ENCODE results near the gene DHDH. TPM values are rescaled to one million over a fixed set of nuclear protein-coding genes. Genes with fewer than 3 reads are reported as not detected.
A peak's percentile ranks its signal among the peaks of the same experiment; 100 is the strongest.

The DHDH gene
- total RNA-seq, 5 donors from 2014 or later (not counting 1 experiment from before 2014, with no cell fraction given) = 0.93 to 1.7 (median 1.2) TPM

DNA sequence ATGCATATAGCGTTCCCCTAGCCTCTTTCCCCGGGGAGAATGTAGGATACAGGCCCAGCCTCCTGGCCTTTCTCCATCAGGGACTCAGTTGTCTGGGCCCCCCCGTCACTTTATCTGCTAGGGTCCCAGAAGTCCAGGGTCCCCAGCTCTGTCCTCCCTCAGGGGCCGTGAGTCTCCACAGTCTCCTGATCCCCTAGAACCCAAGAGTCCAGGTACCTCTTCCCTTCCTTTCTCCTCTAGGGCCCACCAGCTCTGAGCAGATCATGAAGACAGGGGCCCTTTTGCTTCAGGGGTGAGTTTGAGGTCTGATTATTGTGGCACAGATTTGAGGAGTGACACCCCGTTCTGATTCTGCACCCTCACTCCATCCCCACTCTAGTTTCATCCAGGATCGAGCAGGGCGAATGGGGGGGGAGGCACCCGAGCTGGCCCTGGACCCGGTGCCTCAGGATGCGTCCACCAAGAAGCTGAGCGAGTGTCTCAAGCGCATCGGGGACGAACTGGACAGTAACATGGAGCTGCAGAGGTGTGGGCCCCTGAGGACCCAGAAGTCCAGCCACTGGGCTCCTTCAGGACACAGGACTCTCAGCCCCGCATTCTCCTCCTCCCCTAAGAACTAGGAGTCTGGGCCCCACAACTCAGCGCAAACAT is 21.9 kb downstream of the DHDH start:
- ChIA-PET CTCF (interaction anchor here in 1 of 2 donors (1.2 to 2.1 kb wide), 2 partner anchors 15 to 22 kb away, joined by 3 to 8 read pairs; partner anchors contain the start of gene DHDH), POLR2A (no interaction called here)
- H3K27me3 ChIP-seq (replicated peaks in 1 of 2; ENCODE audit: control insufficient read depth in 2 of 2, extremely low read depth in 1 of 2, insufficient read depth in 2 of 2, low read length in 1 of 2) = no peaks in the 10 kb centered on the region
- H3K4me3 ChIP-seq (ENCODE audit: control insufficient read depth in 1 of 2, extremely low read depth in 1 of 2, low read length in 1 of 2) = peak overlapping the region; percentile 93 to 100
- H3K9me3 ChIP-seq = no peaks in the 10 kb centered on the region
- Mint-ChIP-seq H3K9me3 (no peaks in the 10 kb centered on the region), H3K36me3 (peaks cover 17% of the 10 kb centered on the region), H3K27me3 (no peaks in the 10 kb centered on the region), H3K27ac (peak overlapping the region; percentile 82 to 86), H3K4me1 (peaks cover 26 to 34% (median 33%) of the 10 kb centered on the region in 3 donors), H3K4me3 (peak overlapping the region; percentile 85 to 92 (median 89))
- WGBS (ENCODE audit: insufficient coverage) = 67% methylated on average over 14 of the region's 16 CpGs
- H3K36me3 ChIP-seq (ENCODE audit: control insufficient read depth in 2 of 2, extremely low read depth in 1 of 2, insufficient read depth in 1 of 2, low read length in 1 of 2) = peaks cover 5% of the 10 kb centered on the region in 2 donors
- peaks cover 6 to 36% of the 10 kb centered on the region in 2 experiments for H3K4me1 ChIP-seq (ENCODE audit: control insufficient read depth in 1 of 2, extremely low read depth in 1 of 2, insufficient read depth in 2 of 2, low read length in 2 of 2)
- DNase-seq = no peak
- no peak for ATAC-seq (replicated peaks in 1 of 4)
- peak overlapping the region; percentile 83 for H3K27ac ChIP-seq (ENCODE audit: low read length)

DNA sequence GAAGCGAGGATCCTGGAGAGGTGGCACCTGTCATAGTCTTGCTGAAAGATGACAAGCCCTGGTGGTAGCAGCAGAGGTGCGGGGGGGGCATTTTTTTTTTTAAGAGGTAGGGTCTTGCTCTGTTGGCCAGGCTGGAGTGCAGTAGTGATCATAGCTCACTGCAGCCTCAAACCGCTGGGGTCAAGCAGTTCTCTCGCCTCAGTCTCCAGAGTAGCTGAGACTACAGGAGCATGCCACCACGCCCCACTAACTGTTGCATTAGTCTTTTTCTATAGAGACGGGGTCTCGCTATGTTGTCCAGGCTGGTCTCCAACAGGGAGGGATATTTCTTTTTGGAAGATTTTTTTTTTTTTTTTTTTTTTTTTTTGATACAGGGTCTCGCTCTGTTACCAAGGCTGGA is 24.5 kb downstream of the DHDH start:
- Mint-ChIP-seq H3K36me3 (peaks cover 17% of the 10 kb centered on the region), H3K4me1 (peaks cover 41 to 56% (median 55%) of the 10 kb centered on the region in 3 donors), H3K9me3 (no peaks in the 10 kb centered on the region), H3K4me3 (peak overlapping the region in 2 of 3 donors; percentile 17 to 24), H3K27me3 (no peaks in the 10 kb centered on the region), H3K27ac (peak overlapping the region in 1 of 2 donors; percentile 16)
- ChIA-PET POLR2A (no interaction called here), CTCF (no interaction called here)
- WGBS (ENCODE audit: insufficient coverage) = 100% methylated on average over 3 of the region's 8 CpGs
- Histone ChIP-seq H3K36me3 (ENCODE audit: control insufficient read depth in 2 of 2, extremely low read depth in 1 of 2, insufficient read depth in 1 of 2, low read length in 1 of 2) (peaks cover 5% of the 10 kb centered on the region in 2 donors), H3K9me3 (no peaks in the 10 kb centered on the region), H3K27me3 (replicated peaks in 1 of 2; ENCODE audit: control insufficient read depth in 2 of 2, extremely low read depth in 1 of 2, insufficient read depth in 2 of 2, low read length in 1 of 2) (no peaks in the 10 kb centered on the region), H3K4me1 (ENCODE audit: control insufficient read depth in 1 of 2, extremely low read depth in 1 of 2, insufficient read depth in 2 of 2, low read length in 2 of 2) (peaks cover 11 to 57% of the 10 kb centered on the region in 2 experiments), H3K4me3 (ENCODE audit: control insufficient read depth in 1 of 2, extremely low read depth in 1 of 2, low read length in 1 of 2) (no peak overlapping the region), H3K27ac (ENCODE audit: low read length) (no peak overlapping the region)
- no peak for DNase-seq
- no peak for ATAC-seq (replicated peaks in 1 of 4)

DNA sequence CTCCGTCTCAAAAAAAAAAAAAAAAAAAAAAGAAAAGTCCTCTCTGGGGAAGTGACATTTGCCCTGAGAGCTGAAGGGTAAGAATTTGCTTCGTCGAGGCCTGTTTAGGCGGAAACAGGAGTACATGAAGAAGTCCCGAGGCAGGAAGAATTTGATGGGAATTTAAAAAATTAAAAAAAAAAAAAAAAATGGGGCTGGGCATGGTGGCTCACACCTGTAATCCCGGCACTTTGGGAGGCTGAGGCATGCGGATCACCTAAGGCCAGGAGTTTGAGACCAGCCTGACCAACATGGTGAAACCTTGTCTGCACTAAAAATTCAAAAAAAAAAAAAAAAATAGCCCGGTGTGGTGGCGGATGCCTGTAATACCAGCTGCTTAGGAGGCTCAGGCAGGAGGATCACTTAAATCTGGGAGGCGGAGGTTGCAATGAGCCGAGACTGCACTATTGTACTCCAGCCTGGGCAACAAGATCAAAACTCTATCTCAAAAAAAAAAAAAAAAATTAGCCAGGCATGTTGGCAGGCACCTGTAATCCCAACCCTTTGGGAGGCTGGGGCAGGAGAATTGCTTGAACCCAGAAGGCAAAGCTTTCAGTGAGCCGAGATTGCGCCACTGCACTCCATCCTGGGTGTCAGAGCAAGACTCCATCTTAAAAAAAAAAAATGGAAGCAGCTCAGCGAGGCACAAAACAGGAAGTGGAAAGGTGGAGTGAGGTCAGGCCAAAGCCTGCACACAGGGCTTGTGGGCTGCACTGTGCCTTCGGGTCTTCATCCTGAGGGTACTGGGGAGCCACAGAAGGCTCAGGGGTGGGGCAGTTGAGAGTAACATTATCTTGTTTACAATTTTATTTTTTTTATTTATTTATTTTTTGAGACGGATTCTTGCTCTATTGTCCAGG is 26.1 kb downstream of the DHDH start:
- POLR2A ChIA-PET = interaction anchor here in 1 of 2 donors (0.7 kb wide), 1 partner anchor 11 kb away, joined by 11 read pairs; no protein-coding TSS in a partner anchor

DNA sequence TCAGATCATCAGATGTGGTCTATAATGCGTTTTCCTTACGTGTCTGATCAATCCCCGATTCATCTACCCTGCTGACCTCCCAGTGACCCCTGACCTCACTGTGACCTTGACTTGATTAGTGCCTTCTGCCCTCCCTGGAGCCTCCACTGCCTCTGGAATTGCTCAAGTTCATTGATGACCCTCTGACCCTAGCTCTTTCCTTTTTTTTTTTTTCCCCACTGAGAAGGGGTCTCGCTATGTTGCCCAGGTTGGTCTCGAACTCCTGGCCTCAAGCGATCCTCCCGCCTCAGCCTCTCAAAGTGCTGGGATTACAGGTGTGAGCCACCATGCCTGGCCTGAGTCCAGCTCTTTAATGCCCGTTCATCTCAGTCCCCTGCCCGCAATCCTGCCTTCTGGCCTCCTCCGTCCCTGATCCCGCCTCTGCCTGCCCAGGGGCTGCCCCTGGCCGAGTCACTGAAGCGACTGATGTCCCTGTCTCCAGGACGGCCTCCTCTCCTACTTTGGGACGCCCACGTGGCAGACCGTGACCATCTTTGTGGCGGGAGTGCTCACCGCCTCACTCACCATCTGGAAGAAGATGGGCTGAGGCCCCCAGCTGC is 27.7 kb downstream of the DHDH start:
- ATAC-seq (replicated peaks in 1 of 4) (no peak), DNase-seq (no peak)
- Mint-ChIP-seq H3K9me3 (no peaks in the 10 kb centered on the region), H3K4me3 (peak overlapping the region in 1 of 3 donors; percentile 32), H3K4me1 (peaks cover 52 to 73% (median 70%) of the 10 kb centered on the region in 3 donors), H3K36me3 (peaks cover 20% of the 10 kb centered on the region), H3K27ac (peak overlapping the region; percentile 78 to 85), H3K27me3 (no peaks in the 10 kb centered on the region)
- H3K9me3 ChIP-seq = no peaks in the 10 kb centered on the region
- H3K4me1 ChIP-seq (ENCODE audit: control insufficient read depth in 1 of 2, extremely low read depth in 1 of 2, insufficient read depth in 2 of 2, low read length in 2 of 2) = peaks cover 21 to 63% of the 10 kb centered on the region in 2 experiments
- H3K4me3 ChIP-seq (ENCODE audit: control insufficient read depth in 1 of 2, extremely low read depth in 1 of 2, low read length in 1 of 2) = no peak overlapping the region
- H3K36me3 ChIP-seq (ENCODE audit: control insufficient read depth in 2 of 2, extremely low read depth in 1 of 2, insufficient read depth in 1 of 2, low read length in 1 of 2) = peaks cover 4 to 6% of the 10 kb centered on the region in 2 donors
- ChIA-PET CTCF (interaction anchor here in 1 of 2 donors (0.6 kb wide), 1 partner anchor 28 kb away, joined by 7 read pairs; no protein-coding TSS in a partner anchor), POLR2A (interaction anchor here in 1 of 2 donors (0.6 kb wide), 1 partner anchor 303 kb away, joined by 3 read pairs; no protein-coding TSS in a partner anchor)
- H3K27ac ChIP-seq (ENCODE audit: low read length) = no peak overlapping the region
- 83% methylated on average over 10 of the region's 19 CpGs for WGBS (ENCODE audit: insufficient coverage)
- H3K27me3 ChIP-seq (replicated peaks in 1 of 2; ENCODE audit: control insufficient read depth in 2 of 2, extremely low read depth in 1 of 2, insufficient read depth in 2 of 2, low read length in 1 of 2) = no peaks in the 10 kb centered on the region

More for the DNA sequence above, 26.1 kb downstream of the DHDH start:
- Mint-ChIP-seq H3K9me3 (no peaks in the 10 kb centered on the region), H3K4me1 (peaks cover 52 to 68% (median 68%) of the 10 kb centered on the region in 3 donors), H3K4me3 (no peak overlapping the region), H3K27me3 (no peaks in the 10 kb centered on the region), H3K27ac (no peak overlapping the region), H3K36me3 (peaks cover 17% of the 10 kb centered on the region)
- no peaks in the 10 kb centered on the region for H3K27me3 ChIP-seq (replicated peaks in 1 of 2; ENCODE audit: control insufficient read depth in 2 of 2, extremely low read depth in 1 of 2, insufficient read depth in 2 of 2, low read length in 1 of 2)
- peaks cover 20 to 68% of the 10 kb centered on the region in 2 experiments for H3K4me1 ChIP-seq (ENCODE audit: control insufficient read depth in 1 of 2, extremely low read depth in 1 of 2, insufficient read depth in 2 of 2, low read length in 2 of 2)
- no peak overlapping the region for H3K4me3 ChIP-seq (ENCODE audit: control insufficient read depth in 1 of 2, extremely low read depth in 1 of 2, low read length in 1 of 2)
- H3K9me3 ChIP-seq = no peaks in the 10 kb centered on the region
- no peak for ATAC-seq (replicated peaks in 1 of 4)
- WGBS (ENCODE audit: insufficient coverage) = 100% methylated on average over 1 of the region's 16 CpGs
- H3K27ac ChIP-seq (ENCODE audit: low read length) = no peak overlapping the region
- no peak for DNase-seq
- CTCF ChIA-PET = interaction anchor here (0.6 to 0.7 kb wide), 3 partner anchors 117 to 1105 kb away, joined by 3 to 6 read pairs (median 3); no protein-coding TSS in a partner anchor
- peaks cover 5% of the 10 kb centered on the region in 2 donors for H3K36me3 ChIP-seq (ENCODE audit: control insufficient read depth in 2 of 2, extremely low read depth in 1 of 2, insufficient read depth in 1 of 2, low read length in 1 of 2)

DNA sequence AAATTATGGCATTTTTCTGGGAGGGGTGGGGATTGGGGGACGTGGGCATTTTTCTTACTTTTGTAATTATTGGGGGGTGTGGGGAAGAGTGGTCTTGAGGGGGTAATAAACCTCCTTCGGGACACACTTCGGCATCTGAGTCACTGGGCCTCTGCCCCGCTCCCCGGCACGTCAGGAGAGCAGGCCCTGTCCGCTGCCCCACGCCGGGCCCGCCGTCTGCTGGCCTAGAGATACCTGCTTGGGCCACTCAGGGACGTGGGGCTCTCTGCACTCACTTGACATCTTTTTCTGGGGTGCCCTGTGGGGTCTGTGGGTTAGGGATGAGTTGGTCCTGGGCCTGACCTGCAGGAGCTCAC is 28.2 kb downstream of the DHDH start:
- Histone ChIP-seq H3K4me3 (ENCODE audit: control insufficient read depth in 1 of 2, extremely low read depth in 1 of 2, low read length in 1 of 2) (no peak overlapping the region), H3K27ac (ENCODE audit: low read length) (peak overlapping the region; percentile 80), H3K9me3 (no peaks in the 10 kb centered on the region), H3K36me3 (ENCODE audit: control insufficient read depth in 2 of 2, extremely low read depth in 1 of 2, insufficient read depth in 1 of 2, low read length in 1 of 2) (peaks cover 0 to 10% of the 10 kb centered on the region in 2 donors), H3K27me3 (replicated peaks in 1 of 2; ENCODE audit: control insufficient read depth in 2 of 2, extremely low read depth in 1 of 2, insufficient read depth in 2 of 2, low read length in 1 of 2) (no peaks in the 10 kb centered on the region), H3K4me1 (ENCODE audit: control insufficient read depth in 1 of 2, extremely low read depth in 1 of 2, insufficient read depth in 2 of 2, low read length in 2 of 2) (peaks cover 22 to 65% of the 10 kb centered on the region in 2 experiments)
- Mint-ChIP-seq H3K9me3 (no peaks in the 10 kb centered on the region), H3K27me3 (no peaks in the 10 kb centered on the region), H3K4me3 (peak overlapping the region in 1 of 3 donors; percentile 98), H3K4me1 (peaks cover 54 to 75% (median 73%) of the 10 kb centered on the region in 3 donors), H3K27ac (peak overlapping the region; percentile 87 to 96), H3K36me3 (peaks cover 22% of the 10 kb centered on the region)
- no peak for DNase-seq
- ChIA-PET CTCF (interaction anchor here in 1 of 2 donors (0.6 kb wide), 1 partner anchor 29 kb away, joined by 7 read pairs; no protein-coding TSS in a partner anchor), POLR2A (interaction anchor here in 1 of 2 donors (0.6 kb wide), 1 partner anchor 303 kb away, joined by 3 read pairs; no protein-coding TSS in a partner anchor)
- ATAC-seq (replicated peaks in 1 of 4) = no peak
- 92% methylated on average over 11 of the region's 12 CpGs for WGBS (ENCODE audit: insufficient coverage)
